Endodermal cell (in vitro differentiated cells): ENCODE results near the gene EME2. TPM values are rescaled to one million over a fixed set of nuclear protein-coding genes. Genes with fewer than 3 reads are reported as not detected.

Experiments
- DNase-seq: peaks from one replicate; pipeline ENCODE4 v3.0.0-alpha.2; 2017
- H3K27ac ChIP-seq: 2 replicates; pipeline ENCODE4 v1.5.1; 2013; ENCODE audit warnings: mild to moderate bottlenecking, low read depth, low read length, moderate library complexity
- H3K27me3 ChIP-seq: 2 replicates; pipeline ENCODE4 v1.6.1; 2013; ENCODE audit warnings: mild to moderate bottlenecking, low read length, moderate library complexity; ENCODE audit not compliant: insufficient read depth, control insufficient read depth, poor library complexity, severe bottlenecking
- H3K36me3 ChIP-seq: 2 replicates; pipeline ENCODE4 v1.7.0; 2013; ENCODE audit warnings: mild to moderate bottlenecking, low read length, moderate library complexity; ENCODE audit not compliant: control insufficient read depth, insufficient read depth
- H3K4me1 ChIP-seq: one replicate; pipeline ENCODE4 v1.7.0; 2013; ENCODE audit warnings: low read length; ENCODE audit not compliant: control insufficient read depth, insufficient read depth
- H3K4me3 ChIP-seq: 2 replicates; pipeline ENCODE4 v1.5.1; 2013; ENCODE audit warnings: mild to moderate bottlenecking, low read length, moderate library complexity
- H3K9ac ChIP-seq: 2 replicates; pipeline ENCODE4 v1.6.1; 2013; ENCODE audit warnings: mild to moderate bottlenecking, low read length, moderate library complexity; ENCODE audit not compliant: poor library complexity, severe bottlenecking; ENCODE audit errors: extremely low read depth
- H3K9me3 ChIP-seq: 2 replicates; pipeline ENCODE4 v1.6.1; 2013; ENCODE audit warnings: mild to moderate bottlenecking, low read length, moderate library complexity; ENCODE audit not compliant: control insufficient read depth
- H3K27ac Mint-ChIP-seq: 2 replicates; pipeline ENCODE4 v1.8.0; 2020; ENCODE audit warnings: mixed read lengths
- H3K27me3 Mint-ChIP-seq: 2 replicates; pipeline ENCODE4 v1.8.0; 2021; ENCODE audit warnings: mild to moderate bottlenecking, mixed read lengths; ENCODE audit not compliant: insufficient read depth
- H3K36me3 Mint-ChIP-seq: 2 replicates; pipeline ENCODE4 v1.8.0; 2020; ENCODE audit warnings: low read depth, mixed read lengths
- H3K4me1 Mint-ChIP-seq: 2 replicates; pipeline ENCODE4 v1.8.0; 2020; ENCODE audit warnings: mixed read lengths
- H3K4me3 Mint-ChIP-seq: 2 replicates; pipeline ENCODE4 v1.8.0; 2020; ENCODE audit warnings: mild to moderate bottlenecking, moderate library complexity, mixed read lengths
- H3K9me3 Mint-ChIP-seq: 2 replicates; pipeline ENCODE4 v1.8.0; 2020; ENCODE audit warnings: mild to moderate bottlenecking, mixed read lengths
- whole genome bisulfite sequencing, 2 experiments: methylation state at CpG; one replicate each; pipeline versions ENCODE4 v1.1.5 to v1.1.7; 2013; ENCODE audit warnings: missing lambda C conversion rate in 2 of 2, mixed read lengths in 1 of 2; ENCODE audit not compliant: insufficient coverage in 1 of 2, insufficient read length in 1 of 2; 5-methylcytosine and 5-hydroxymethylcytosine counted together
- total RNA-seq, 2 donors: library from RNA; stranded (reverse); fragmentation: NEBNext Ultra II Directional in 1 of 2; extraction: Animal tissue kit (Norgen Biotek cat#: 25700) in 1 of 2; gene quantifications; 2 replicates in 1 of 2; 3 replicates in 1 of 2; pipeline ENCODE4 v1.2.1, GENCODE V29; 2021
- TF ChIP-seq, protein P1 (sequence below): fragments of 200-600 bp; sonication (generic); conservative IDR thresholded peaks from 2 replicates; pipeline ENCODE4 v1.5.0; 2021; ENCODE audit warnings: antibody characterized with exemption, mild to moderate bottlenecking

Gene EME2
- total RNA-seq, 2 donors from 2014 or later, result 34.3 to 64.3 TPM

DNA sequence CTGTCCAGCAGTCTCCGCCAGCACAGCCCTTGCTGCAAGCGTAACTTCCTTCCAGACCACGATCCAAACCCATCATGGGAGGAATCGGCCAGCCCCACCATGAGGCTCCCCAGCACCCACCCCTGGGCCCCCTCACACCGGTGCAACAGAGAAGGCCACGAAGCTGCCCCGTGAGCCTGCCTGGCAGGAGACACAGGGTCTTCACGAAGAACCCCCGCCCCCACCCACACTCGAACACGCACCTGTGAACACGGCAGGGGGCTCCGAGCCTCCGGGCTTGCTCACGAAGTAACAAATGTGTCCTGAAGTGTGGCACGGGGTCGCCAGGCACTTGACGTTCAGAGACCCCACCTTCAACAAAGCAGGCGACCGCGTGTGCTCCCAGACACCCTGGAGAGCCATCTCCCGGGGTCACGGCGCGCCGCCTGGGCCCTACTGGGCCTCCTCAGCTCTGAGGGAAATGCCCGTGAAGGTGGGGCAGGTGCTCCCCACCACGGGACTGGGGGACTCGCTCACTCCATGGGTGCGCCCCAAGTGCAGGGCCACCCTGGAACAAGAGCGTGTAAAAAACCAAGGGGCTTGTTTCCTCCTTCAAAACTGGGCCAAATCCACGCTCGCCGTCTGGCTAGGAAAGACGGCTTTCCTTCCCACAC lies 46.4 kb downstream of the EME2 start:
- peak overlapping the region; percentile 65 for H3K27ac Mint-ChIP-seq
- Histone ChIP-seq H3K27me3 (no peaks in the 10 kb centered on the region), H3K36me3 (peaks cover 28% of the 10 kb centered on the region), H3K27ac (no peak overlapping the region), H3K9me3 (no peaks in the 10 kb centered on the region), H3K4me1 (no peaks in the 10 kb centered on the region), H3K9ac (no peak overlapping the region), H3K4me3 (no peak overlapping the region)
- no peaks in the 10 kb centered on the region for H3K27me3 Mint-ChIP-seq
- peaks cover 32% of the 10 kb centered on the region for H3K36me3 Mint-ChIP-seq
- H3K4me1 Mint-ChIP-seq, result peaks cover 1% of the 10 kb centered on the region
- TF ChIP-seq, protein P1, sequence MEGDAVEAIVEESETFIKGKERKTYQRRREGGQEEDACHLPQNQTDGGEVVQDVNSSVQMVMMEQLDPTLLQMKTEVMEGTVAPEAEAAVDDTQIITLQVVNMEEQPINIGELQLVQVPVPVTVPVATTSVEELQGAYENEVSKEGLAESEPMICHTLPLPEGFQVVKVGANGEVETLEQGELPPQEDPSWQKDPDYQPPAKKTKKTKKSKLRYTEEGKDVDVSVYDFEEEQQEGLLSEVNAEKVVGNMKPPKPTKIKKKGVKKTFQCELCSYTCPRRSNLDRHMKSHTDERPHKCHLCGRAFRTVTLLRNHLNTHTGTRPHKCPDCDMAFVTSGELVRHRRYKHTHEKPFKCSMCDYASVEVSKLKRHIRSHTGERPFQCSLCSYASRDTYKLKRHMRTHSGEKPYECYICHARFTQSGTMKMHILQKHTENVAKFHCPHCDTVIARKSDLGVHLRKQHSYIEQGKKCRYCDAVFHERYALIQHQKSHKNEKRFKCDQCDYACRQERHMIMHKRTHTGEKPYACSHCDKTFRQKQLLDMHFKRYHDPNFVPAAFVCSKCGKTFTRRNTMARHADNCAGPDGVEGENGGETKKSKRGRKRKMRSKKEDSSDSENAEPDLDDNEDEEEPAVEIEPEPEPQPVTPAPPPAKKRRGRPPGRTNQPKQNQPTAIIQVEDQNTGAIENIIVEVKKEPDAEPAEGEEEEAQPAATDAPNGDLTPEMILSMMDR, result no peak
- DNase-seq, result peak; percentile 13
- WGBS, 2 experiments, result 92 to 95% methylated on average over 24 to 35 of the region's 35 CpGs
- H3K4me3 Mint-ChIP-seq, result no peak overlapping the region
- no peaks in the 10 kb centered on the region for H3K9me3 Mint-ChIP-seq

DNA sequence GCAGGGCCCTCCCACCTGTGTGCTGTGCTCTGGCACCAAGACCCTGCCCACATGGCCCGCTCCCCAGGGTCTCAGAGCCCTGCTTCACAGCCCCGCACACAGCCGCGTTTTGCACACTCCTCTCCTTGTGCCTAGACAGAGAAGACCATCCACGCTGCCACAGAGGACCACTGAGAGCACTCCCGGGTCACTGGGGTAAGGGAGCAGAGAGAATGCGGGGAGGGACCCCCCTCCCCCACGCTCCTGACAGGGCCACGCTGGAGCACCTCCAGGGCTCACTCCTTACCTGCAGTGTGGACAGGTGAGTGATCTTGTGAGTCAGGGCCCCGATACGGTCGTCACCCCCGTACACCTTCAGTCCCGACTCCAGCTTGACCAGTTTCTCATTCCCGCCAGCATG lies 47.0 kb downstream of the EME2 start:
- Histone ChIP-seq H3K9me3 (no peaks in the 10 kb centered on the region), H3K9ac (no peak overlapping the region), H3K27ac (no peak overlapping the region), H3K4me3 (no peak overlapping the region), H3K4me1 (no peaks in the 10 kb centered on the region), H3K27me3 (no peaks in the 10 kb centered on the region), H3K36me3 (peaks cover 28% of the 10 kb centered on the region)
- WGBS, 2 experiments, result 94 to 95% methylated on average over 11 to 15 of the region's 15 CpGs
- TF ChIP-seq, protein P1, result no peak
- Mint-ChIP-seq H3K27me3 (no peaks in the 10 kb centered on the region), H3K36me3 (peaks cover 29% of the 10 kb centered on the region), H3K4me3 (no peak overlapping the region), H3K9me3 (no peaks in the 10 kb centered on the region), H3K4me1 (peaks cover 1% of the 10 kb centered on the region), H3K27ac (peak overlapping the region; percentile 65)
- DNase-seq, result no peak

DNA sequence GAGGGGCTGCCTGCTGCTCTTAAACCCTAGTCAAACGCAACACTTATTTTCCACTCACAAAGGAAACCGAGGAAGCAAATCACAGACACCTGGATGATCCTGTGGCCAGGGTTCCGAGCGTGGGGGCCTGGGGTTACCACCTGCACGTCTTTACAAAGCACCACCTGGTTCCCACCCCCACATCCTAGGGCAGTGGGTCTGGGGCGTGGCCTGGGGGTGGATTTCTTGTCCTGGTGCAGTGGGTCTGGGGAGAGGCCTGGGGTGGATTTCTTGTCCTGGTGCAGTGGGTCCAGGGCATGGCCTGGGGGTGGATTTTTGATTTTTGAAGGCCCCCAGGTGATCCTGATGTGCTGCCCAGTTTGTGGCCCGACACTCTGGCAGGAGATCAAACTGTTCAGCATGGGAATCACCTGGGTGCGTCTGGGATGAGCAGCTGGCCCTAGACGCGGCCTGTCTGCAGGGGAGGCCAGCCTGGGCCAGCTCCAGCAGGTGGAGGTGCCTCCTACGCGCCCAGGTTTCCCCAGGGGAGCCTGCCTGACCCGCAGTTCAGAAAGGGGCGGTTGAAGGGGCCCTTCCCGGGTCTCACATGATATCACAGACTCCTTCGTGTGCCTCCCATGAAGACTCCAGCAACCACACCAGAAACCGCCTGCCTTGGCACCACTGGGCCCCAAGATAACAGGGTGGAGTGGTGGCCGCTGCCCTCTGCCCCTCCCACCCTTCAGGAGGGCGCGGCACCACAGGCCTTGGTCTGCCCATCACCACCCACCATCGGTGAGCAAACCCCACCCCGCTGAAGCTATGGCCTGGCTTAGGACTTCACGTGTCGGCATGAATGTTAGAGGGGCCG lies 47.7 kb downstream of the EME2 start:
- no peak overlapping the region for H3K4me3 Mint-ChIP-seq
- H3K4me1 Mint-ChIP-seq, result peaks cover 1% of the 10 kb centered on the region
- DNase-seq, result peak; percentile 26
- H3K27ac Mint-ChIP-seq, result no peak overlapping the region
- H3K9me3 ChIP-seq, result no peaks in the 10 kb centered on the region
- H3K9ac ChIP-seq, result no peak overlapping the region
- H3K27ac ChIP-seq, result no peak overlapping the region
- peaks cover 23% of the 10 kb centered on the region for H3K36me3 ChIP-seq
- no peak overlapping the region for H3K4me3 ChIP-seq
- TF ChIP-seq, protein P1, result no peak
- H3K27me3 Mint-ChIP-seq, result no peaks in the 10 kb centered on the region
- WGBS, 2 experiments, result 94% methylated on average over 12 to 25 of the region's 25 CpGs
- H3K4me1 ChIP-seq, result no peaks in the 10 kb centered on the region
- peaks cover 24% of the 10 kb centered on the region for H3K36me3 Mint-ChIP-seq
- no peaks in the 10 kb centered on the region for H3K9me3 Mint-ChIP-seq
- no peaks in the 10 kb centered on the region for H3K27me3 ChIP-seq
